GM12878 (cell line): ENCODE results near the gene PAX5. TPM values are rescaled to one million over a fixed set of nuclear protein-coding genes. Genes with fewer than 3 reads are reported as not detected.

Experiments
- BRCA1 ChIP-seq: IDR thresholded peaks from 2 replicates; pipeline ENCODE4 v1.6.1; 2011; ENCODE audit warnings: low read depth, low read length, improper control_type of control experiment
- CEBPB ChIP-seq, 2 experiments: fragments of 150-350 bp in 1 of 2; IDR thresholded peaks; 2 replicates each; pipeline ENCODE4 v1.6.1; 2012 to 2014; ENCODE audit warnings: low read depth in 2 of 2, low read length in 2 of 2, borderline replicate concordance in 1 of 2, inconsistent platforms in 1 of 2
- E2F4 ChIP-seq: IDR thresholded peaks from 2 replicates; pipeline ENCODE4 v1.6.1; 2012; ENCODE audit warnings: low read depth, low read length, improper control_type of control experiment
- EZH2 ChIP-seq: IDR thresholded peaks from 2 replicates; pipeline ENCODE4 v1.6.1; 2012; ENCODE audit warnings: low read depth, mild to moderate bottlenecking, control low read depth, inconsistent platforms, low read length, borderline replicate concordance; ENCODE audit not compliant: control insufficient read depth
- FOS ChIP-seq: IDR thresholded peaks from 3 replicates; pipeline ENCODE4 v1.6.1; 2011; ENCODE audit warnings: borderline replicate concordance; ENCODE audit not compliant: insufficient read length; ENCODE audit errors: extremely low read depth
- IKZF2 ChIP-seq, 2 experiments: fragments of 450-650 bp; IDR thresholded peaks; 2 replicates each; pipeline ENCODE4 v1.6.1; 2017; ENCODE audit warnings: mild to moderate bottlenecking in 2 of 2, moderate library complexity in 2 of 2
- JUND ChIP-seq: IDR thresholded peaks from 2 replicates; pipeline ENCODE4 v1.6.1; 2012; ENCODE audit warnings: low read depth, mild to moderate bottlenecking, low read length, improper control_type of control experiment, moderate library complexity
- MEF2B ChIP-seq: fragments of 450-650 bp; IDR thresholded peaks from 2 replicates; pipeline ENCODE4 v1.6.1; 2018; ENCODE audit warnings: mild to moderate bottlenecking, moderate library complexity; ENCODE audit not compliant: partially characterized antibody, poor library complexity, severe bottlenecking
- MTA2 ChIP-seq: fragments of 450-650 bp; IDR thresholded peaks from 2 replicates; pipeline ENCODE4 v1.6.1; 2016; ENCODE audit warnings: low read depth, mild to moderate bottlenecking, moderate library complexity
- PAX8 ChIP-seq: fragments of 450-650 bp; IDR thresholded peaks from 2 replicates; pipeline ENCODE4 v1.6.1; 2017; ENCODE audit warnings: mild to moderate bottlenecking, moderate library complexity
- RAD21 ChIP-seq: IDR thresholded peaks from 2 replicates; pipeline ENCODE4 v1.6.1; 2011; ENCODE audit warnings: mild to moderate bottlenecking, low read depth, low read length, moderate library complexity; ENCODE audit not compliant: insufficient read depth
- RB1 ChIP-seq: fragments of 450-650 bp; formaldehyde crosslinking; IDR thresholded peaks from 2 replicates; pipeline ENCODE4 v1.6.1; 2017; ENCODE audit warnings: mild to moderate bottlenecking, borderline replicate concordance
- RELA ChIP-seq: fragments of 450-650 bp; IDR thresholded peaks from 2 replicates; pipeline ENCODE4 v1.8.0; 2014; ENCODE audit warnings: borderline replicate concordance; ENCODE audit not compliant: partially characterized antibody
- REST ChIP-seq: IDR thresholded peaks from 2 replicates; pipeline ENCODE4 v1.6.1; 2012; ENCODE audit warnings: mild to moderate bottlenecking, low read depth, low read length
- SMAD1 ChIP-seq: fragments of 450-650 bp; IDR thresholded peaks from 2 replicates; pipeline ENCODE4 v1.6.1; 2018; ENCODE audit warnings: mild to moderate bottlenecking, low read depth; ENCODE audit not compliant: partially characterized antibody
- SREBF1 ChIP-seq: IDR thresholded peaks from 2 replicates; pipeline ENCODE4 v1.6.1; 2012; ENCODE audit warnings: mild to moderate bottlenecking, low read length
- SREBF2 ChIP-seq: IDR thresholded peaks from 2 replicates; pipeline ENCODE4 v1.6.1; 2012; ENCODE audit warnings: mild to moderate bottlenecking, low read length
- TBL1XR1 ChIP-seq: IDR thresholded peaks from 2 replicates; pipeline ENCODE4 v1.6.1; 2012; ENCODE audit warnings: low read depth, low read length, improper control_type of control experiment
- TCF7 ChIP-seq: IDR thresholded peaks from 2 replicates; pipeline ENCODE4 v1.6.1; 2014; ENCODE audit warnings: antibody characterized with exemption, borderline replicate concordance
- ZBTB4 ChIP-seq: fragments of 450-650 bp; formaldehyde crosslinking; IDR thresholded peaks from 2 replicates; pipeline ENCODE4 v1.4.0; 2022; ENCODE audit warnings: mild to moderate bottlenecking, moderate library complexity
- ZSCAN29 ChIP-seq: fragments of 450-650 bp; IDR thresholded peaks from 2 replicates; pipeline ENCODE4 v1.6.1; 2017; ENCODE audit warnings: mild to moderate bottlenecking, moderate library complexity
- ZZZ3 ChIP-seq: IDR thresholded peaks from 2 replicates; pipeline ENCODE4 v1.6.1; 2011; ENCODE audit warnings: low read depth; ENCODE audit not compliant: control insufficient read depth, insufficient read length
- polyA plus RNA-seq, 11 experiments: library from polyadenylated mRNA; depleted of rRNA in 4 of 11; unstranded in 6 of 11; stranded (reverse) in 5 of 11; fragments of >200 nt; fragmentation: Nextera tagmentation in 4 of 11; fragmentation: Illumina TruSeq in 1 of 11; extraction: Ambion mirVana in 4 of 11; extraction: Trizol in 1 of 11; gene quantifications; 1 replicate in 1 of 11; 2 replicates in 10 of 11; pipeline versions ENCODE4 v1.2.1 to v1.2.3, GENCODE V29; 2011 to 2016; ENCODE audit warnings: inconsistent platforms in 2 of 11, missing spikeins in 2 of 11, low read depth in 1 of 11
- total RNA-seq, 4 experiments: library from RNA; depleted of rRNA in 3 of 4; stranded (reverse); fragments of >200 nt in 3 of 4; fragmentation: Illumina TruSeq in 1 of 4; extraction: Trizol in 1 of 4; gene quantifications; 2 replicates each; pipeline versions ENCODE4 v1.2.1 to v1.2.3, GENCODE V29; 2013 to 2021
- TF ChIP-seq, protein P1 (sequence below): IDR thresholded peaks from 2 replicates; pipeline ENCODE4 v1.6.1; 2012; ENCODE audit warnings: low read depth, low read length, improper control_type of control experiment

The PAX5 gene
- total and polyA plus RNA-seq, 10 of the 15 experiments (the other 5 are each of a cell fraction or from before 2014, with no cell fraction given): 2.2 to 123 (median 31.9) TPM

- TF ChIP-seq ZBTB4 (CRISPR knock-in tag): no peak
- no peak for TF ChIP-seq REST
- TF ChIP-seq ZZZ3: no peak
- no peak for TF ChIP-seq RB1
- TF ChIP-seq RAD21: peak; percentile 86
- TF ChIP-seq TBL1XR1: no peak
- TF ChIP-seq TCF7: no peak
- TF ChIP-seq SREBF2: no peak
- TF ChIP-seq SREBF1: no peak
- TF ChIP-seq MTA2: no peak
- no peak for TF ChIP-seq SMAD1
- TF ChIP-seq FOS: no peak
- TF ChIP-seq MEF2B: peak; percentile 39
- TF ChIP-seq, protein P1, sequence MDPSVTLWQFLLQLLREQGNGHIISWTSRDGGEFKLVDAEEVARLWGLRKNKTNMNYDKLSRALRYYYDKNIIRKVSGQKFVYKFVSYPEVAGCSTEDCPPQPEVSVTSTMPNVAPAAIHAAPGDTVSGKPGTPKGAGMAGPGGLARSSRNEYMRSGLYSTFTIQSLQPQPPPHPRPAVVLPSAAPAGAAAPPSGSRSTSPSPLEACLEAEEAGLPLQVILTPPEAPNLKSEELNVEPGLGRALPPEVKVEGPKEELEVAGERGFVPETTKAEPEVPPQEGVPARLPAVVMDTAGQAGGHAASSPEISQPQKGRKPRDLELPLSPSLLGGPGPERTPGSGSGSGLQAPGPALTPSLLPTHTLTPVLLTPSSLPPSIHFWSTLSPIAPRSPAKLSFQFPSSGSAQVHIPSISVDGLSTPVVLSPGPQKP: no peak
- TF ChIP-seq BRCA1: no peak
- TF ChIP-seq ZSCAN29: no peak
- TF ChIP-seq EZH2: no peak
- TF ChIP-seq IKZF2 (IDR thresholded peaks at IDR 0.05): no peak
- 0 out of 2 replicates have a peak, but pooled peaks have one; percentile 12 for TF ChIP-seq JUND
- no peak for TF ChIP-seq E2F4
- no peak for TF ChIP-seq PAX8
- TF ChIP-seq RELA: peak; percentile 36
- no peak for TF ChIP-seq CEBPB (IDR thresholded peaks at IDR 0.05; ENCODE audit: borderline replicate concordance in 1 of 2, low read depth in 2 of 2, low read length in 2 of 2)
Measured at GRCh38 chr9:36873247-36873875, 160.7 kb downstream of the PAX5 start (continued).
